BJ (cell line): ENCODE results near the gene DDA1. TPM values are rescaled to one million over a fixed set of nuclear protein-coding genes. Genes with fewer than 3 reads are reported as not detected.

Source experiments
- CTCF ChIA-PET: fragments of 350-600 bp; formaldehyde crosslinking; extraction: SDS; loops from one replicate; lab custom pipeline; 2021; ENCODE audit warnings: antibody characterized with exemption, inconsistent platforms; lab: Yijun Ruan, JAX
- POLR2A ChIA-PET: fragments of 300-600 bp; sonication (Branson Sonifier 250); formaldehyde crosslinking; extraction: SDS; loops from one replicate; lab custom pipeline; 2021; ENCODE audit warnings: antibody characterized with exemption; lab: Charles Lee
- DNase-seq: peaks from one replicate; pipeline ENCODE4 v3.0.0-alpha.2; 2011; ENCODE audit warnings: low read depth
- H3K27me3 ChIP-seq: 2 replicates; pipeline ENCODE4 v1.6.0; 2011; ENCODE audit warnings: low read length; ENCODE audit not compliant: control insufficient read depth, insufficient read depth
- H3K36me3 ChIP-seq: 2 replicates; pipeline ENCODE4 v1.5.1; 2011; ENCODE audit warnings: low read length; ENCODE audit not compliant: control insufficient read depth, insufficient read depth
- H3K4me3 ChIP-seq: 2 replicates; pipeline ENCODE4 v1.5.1; 2011; ENCODE audit warnings: low read depth, mild to moderate bottlenecking, control low read depth, low read length
- polyA plus RNA-seq: library from polyadenylated mRNA; depleted of rRNA; stranded (reverse); fragments of >200 nt; gene quantifications from 2 replicates; pipeline ENCODE4 v1.2.3, GENCODE V29; 2011
- TF ChIP-seq, protein P1 (sequence below): IDR thresholded peaks from 2 replicates; pipeline ENCODE4 v1.5.1; 2011; ENCODE audit warnings: low read depth, mild to moderate bottlenecking, control low read depth, inconsistent platforms, low read length, moderate library complexity; ENCODE audit not compliant: insufficient read depth

The DDA1 gene
- polyA plus RNA-seq, 1 experiment = 52.7 TPM

DNA sequence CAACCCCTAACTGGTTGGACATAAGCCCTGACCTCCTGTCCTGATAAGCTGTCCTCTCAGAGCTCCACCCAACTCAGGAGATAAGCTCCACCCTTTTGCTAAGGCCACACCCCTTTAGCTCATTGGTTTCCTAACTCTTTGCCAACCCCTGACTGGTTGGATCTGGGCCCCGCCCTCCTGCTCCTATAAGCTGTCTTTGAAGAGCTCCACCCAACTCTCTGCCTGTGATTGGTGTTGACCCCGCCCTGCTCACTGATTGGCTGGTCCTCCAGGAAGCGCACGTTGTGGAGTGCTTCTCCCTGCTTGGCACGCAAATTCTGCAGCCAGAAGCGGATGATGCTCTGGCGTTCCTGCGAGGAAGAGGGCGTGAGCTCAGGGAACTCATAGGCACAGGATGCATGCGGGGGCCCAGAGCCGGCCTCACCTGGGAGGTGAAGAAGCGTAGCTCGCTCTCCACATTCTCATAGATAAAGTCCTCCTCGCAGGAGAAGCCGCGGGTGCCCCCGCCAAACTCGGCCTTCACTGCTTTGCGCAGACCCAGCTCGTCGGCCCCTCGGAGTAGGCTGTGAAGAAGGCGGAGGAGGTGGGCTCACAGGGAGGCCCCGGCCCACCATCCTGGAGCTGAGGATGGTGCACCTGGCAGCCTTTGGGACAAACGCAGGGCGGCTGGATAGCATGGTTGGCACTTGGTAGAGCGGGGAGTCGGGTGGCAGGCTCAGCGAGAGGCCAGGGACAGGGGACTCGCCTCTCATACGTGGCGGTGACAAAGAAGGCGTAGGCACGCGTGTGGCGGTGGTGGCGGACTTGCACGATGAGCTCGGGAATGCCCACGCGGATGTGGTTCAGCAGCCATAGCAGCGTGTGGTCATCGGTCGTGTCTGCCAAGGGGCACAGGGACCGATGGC, 23.6 kb downstream of the DDA1 start:
- DNase-seq = no peak
- ChIA-PET CTCF (interaction anchor here (0.6 to 2.2 kb wide), 7 partner anchors 13 to 60 kb away, joined by 3 to 9 read pairs (median 3); partner anchors contain the start of gene ABHD8), POLR2A (no interaction called here)
- Histone ChIP-seq H3K4me3 (no peak overlapping the region), H3K36me3 (no peaks in the 10 kb centered on the region; the same call in 1 of the 2 replicates), H3K27me3 (no peaks in the 10 kb centered on the region)
- TF ChIP-seq, protein P1, sequence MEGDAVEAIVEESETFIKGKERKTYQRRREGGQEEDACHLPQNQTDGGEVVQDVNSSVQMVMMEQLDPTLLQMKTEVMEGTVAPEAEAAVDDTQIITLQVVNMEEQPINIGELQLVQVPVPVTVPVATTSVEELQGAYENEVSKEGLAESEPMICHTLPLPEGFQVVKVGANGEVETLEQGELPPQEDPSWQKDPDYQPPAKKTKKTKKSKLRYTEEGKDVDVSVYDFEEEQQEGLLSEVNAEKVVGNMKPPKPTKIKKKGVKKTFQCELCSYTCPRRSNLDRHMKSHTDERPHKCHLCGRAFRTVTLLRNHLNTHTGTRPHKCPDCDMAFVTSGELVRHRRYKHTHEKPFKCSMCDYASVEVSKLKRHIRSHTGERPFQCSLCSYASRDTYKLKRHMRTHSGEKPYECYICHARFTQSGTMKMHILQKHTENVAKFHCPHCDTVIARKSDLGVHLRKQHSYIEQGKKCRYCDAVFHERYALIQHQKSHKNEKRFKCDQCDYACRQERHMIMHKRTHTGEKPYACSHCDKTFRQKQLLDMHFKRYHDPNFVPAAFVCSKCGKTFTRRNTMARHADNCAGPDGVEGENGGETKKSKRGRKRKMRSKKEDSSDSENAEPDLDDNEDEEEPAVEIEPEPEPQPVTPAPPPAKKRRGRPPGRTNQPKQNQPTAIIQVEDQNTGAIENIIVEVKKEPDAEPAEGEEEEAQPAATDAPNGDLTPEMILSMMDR = no peak

DNA sequence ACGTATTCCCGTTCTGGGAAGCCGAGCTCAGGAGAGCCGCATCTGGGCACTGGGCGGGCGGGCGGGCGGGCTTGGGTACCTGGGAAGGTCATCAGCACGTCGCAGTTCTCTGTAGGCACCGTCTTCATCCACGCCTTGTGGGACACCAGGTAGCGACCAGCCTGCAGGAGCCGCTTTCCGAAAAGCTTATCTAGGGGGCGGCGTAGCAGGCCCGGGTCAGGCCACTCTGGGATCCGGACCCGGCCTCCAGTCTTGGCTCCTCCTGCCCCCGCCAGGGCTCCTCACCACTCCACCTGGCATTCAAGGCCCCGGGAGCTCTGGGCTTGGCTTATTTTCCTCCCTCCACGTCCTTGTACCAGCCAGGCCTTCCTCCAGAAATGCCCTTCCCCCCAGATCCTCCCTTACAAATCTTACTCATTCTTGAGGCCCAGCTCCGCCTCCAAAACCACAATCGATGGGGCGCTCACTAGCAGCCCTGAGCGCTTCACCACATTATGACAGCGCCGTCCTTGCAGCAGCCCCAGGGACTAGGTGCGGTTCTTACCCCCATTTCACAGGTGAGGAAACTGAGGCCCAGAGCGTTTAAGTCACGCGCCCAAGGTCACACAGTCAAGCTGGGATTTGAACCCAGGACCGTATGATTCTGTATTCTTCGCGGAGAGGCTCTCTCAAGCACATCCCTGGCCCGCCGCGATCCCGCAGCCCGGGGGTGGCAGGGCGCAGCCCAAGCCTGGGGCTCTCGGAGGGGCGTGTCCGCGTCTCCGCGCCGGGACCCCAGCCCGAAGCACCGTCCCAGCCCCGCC, 24.4 kb downstream of the DDA1 start:
- ChIA-PET POLR2A (interaction anchor here (0.5 kb wide), 1 partner anchor 133 kb away, joined by 5 read pairs; no protein-coding TSS in a partner anchor), CTCF (interaction anchor here (0.6 to 2.2 kb wide), 6 partner anchors 13 to 58 kb away, joined by 3 to 10 read pairs (median 4); partner anchors contain the start of gene ABHD8)
- Histone ChIP-seq H3K4me3 (peak overlapping the region; percentile 50), H3K27me3 (no peaks in the 10 kb centered on the region), H3K36me3 (no peaks in the 10 kb centered on the region; the same call in 1 of the 2 replicates)
- TF ChIP-seq, protein P1 = no peak
- DNase-seq = no peak

DNA sequence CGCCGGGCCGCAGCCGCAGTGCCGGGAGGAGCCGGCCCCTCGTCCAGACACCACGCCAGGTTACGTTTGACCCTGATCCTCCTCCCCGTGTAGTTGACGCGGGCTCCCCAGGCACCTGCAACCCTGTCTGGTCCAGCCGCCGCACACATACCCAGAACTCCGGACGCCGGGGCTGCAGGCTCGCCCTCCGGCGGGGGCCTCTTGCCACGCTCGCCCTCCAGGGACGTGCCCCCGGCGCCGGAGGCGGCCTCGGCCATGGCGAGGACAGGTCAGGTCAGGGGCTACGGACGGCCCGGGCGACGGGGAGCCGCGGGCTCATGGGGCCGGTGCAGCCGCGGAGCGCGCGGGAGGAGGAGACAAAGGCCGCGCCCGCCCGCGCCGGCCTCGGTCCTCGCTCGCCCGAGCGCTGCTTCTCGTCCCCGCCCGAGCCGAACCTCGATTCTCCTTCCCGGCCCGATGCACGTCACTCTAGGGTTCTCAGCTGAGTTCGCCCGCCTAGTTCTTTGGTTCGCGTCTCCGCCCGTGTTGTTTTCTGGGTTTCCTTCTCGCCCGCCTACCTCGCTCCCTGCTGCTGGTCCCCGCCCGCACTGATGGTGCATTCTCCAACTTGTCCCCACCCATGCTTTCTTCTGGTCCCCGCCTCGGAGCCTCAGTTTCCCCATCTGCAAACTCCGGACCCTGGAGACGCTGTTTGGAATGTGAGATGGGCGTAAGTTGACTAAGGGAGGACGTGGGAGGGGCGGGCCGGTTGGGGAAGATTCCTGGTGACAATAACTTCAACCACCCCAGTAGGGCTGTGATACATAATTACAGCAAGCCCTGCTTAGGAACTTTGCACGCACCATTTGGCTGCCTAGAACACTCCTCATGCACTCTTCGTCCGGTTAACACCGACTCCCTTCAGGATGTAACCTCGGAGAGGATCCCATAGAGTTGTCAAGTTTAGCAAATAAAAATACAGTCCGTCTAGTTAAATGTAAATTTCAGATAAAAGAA, 25.3 kb downstream of the DDA1 start, which contains the start of gene ANO8:
ANO8 (minus strand) TSS at position 442 of the 996 bp plus-strand sequence; CDS start at position 257, 185 bp downstream.
- TF ChIP-seq, protein P1 = no peak
- Histone ChIP-seq H3K36me3 (no peaks in the 10 kb centered on the region; the same call in 1 of the 2 replicates), H3K27me3 (no peaks in the 10 kb centered on the region), H3K4me3 (peak within 1 kb of the TSS; percentile 50)
- ChIA-PET POLR2A (interaction anchor here (0.5 to 0.6 kb wide), 2 partner anchors 11 to 132 kb away, joined by 5 read pairs; no protein-coding TSS in a partner anchor), CTCF (interaction anchor here (1.0 to 2.2 kb wide), 7 partner anchors 29 to 57 kb away, joined by 3 to 10 read pairs (median 5); partner anchors contain the start of genes ABHD8 and MRPL34)
- peak; percentile 79 for DNase-seq

DNA sequence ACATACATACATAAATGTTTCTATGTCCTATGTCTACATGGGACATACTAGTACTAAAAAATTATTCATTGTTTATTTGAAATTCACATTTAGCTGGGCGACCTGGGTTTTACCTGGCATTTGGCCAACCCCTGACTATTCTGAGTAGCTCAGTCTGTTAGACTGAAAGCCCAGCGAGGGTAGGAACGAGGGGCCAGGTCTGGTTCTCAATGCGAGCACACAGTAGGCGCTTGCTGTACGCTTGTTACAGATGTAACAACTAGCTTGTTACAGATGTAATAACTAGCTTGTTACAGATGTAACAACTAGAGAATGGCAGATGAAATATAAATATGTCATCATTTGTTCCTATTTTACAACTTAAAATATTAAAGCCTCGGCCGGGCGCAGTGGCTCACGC, 26.2 kb downstream of the DDA1 start:
- TF ChIP-seq, protein P1 = no peak
- no peak overlapping the region for H3K4me3 ChIP-seq
- ChIA-PET POLR2A (interaction anchor here (0.6 kb wide), 1 partner anchor 12 kb away, joined by 5 read pairs; no protein-coding TSS in a partner anchor), CTCF (interaction anchor here (1.0 to 2.2 kb wide), 5 partner anchors 30 to 53 kb away, joined by 3 to 10 read pairs (median 4); partner anchors contain the start of genes ABHD8 and MRPL34)
- no peaks in the 10 kb centered on the region; the same call in 1 of the 2 replicates for H3K36me3 ChIP-seq
- H3K27me3 ChIP-seq = no peaks in the 10 kb centered on the region
- no peak for DNase-seq
